Neural crest cell (in vitro differentiated cells): ENCODE measurements around the gene SHROOM2. TPM values are rescaled to one million over a fixed set of nuclear protein-coding genes. Genes with fewer than 3 reads are reported as not detected.
A peak's percentile ranks its signal among the peaks of the same experiment; 100 is the strongest.

ENCODE experiments used
- DNase-seq: peaks from one replicate; pipeline ENCODE4 v3.0.0; 2021; ENCODE audit warnings: low read depth, mixed read lengths, low spot score
- H3K27ac Mint-ChIP-seq: one replicate; pipeline ENCODE4 v1.8.0; 2021; ENCODE audit warnings: mild to moderate bottlenecking, mixed read lengths; ENCODE audit not compliant: unreplicated experiment
- H3K27me3 Mint-ChIP-seq: 2 replicates; pipeline ENCODE4 v1.8.0; 2021; ENCODE audit warnings: low read depth, mild to moderate bottlenecking, mixed read lengths
- H3K36me3 Mint-ChIP-seq: 2 replicates; pipeline ENCODE4 v1.8.0; 2021; ENCODE audit warnings: low read depth, mild to moderate bottlenecking, mixed read lengths
- H3K4me1 Mint-ChIP-seq: 2 replicates; pipeline ENCODE4 v1.8.0; 2021; ENCODE audit warnings: mixed read lengths
- H3K4me3 Mint-ChIP-seq: one replicate; pipeline ENCODE4 v1.8.0; 2021; ENCODE audit warnings: mild to moderate bottlenecking, mixed read lengths
- H3K9me3 Mint-ChIP-seq: 2 replicates; pipeline ENCODE4 v1.8.0; 2021; ENCODE audit warnings: mixed read lengths
- CTCF ChIP-seq: fragments of 200-600 bp; sonication (generic); conservative IDR thresholded peaks from 2 replicates; pipeline ENCODE4 v1.5.0; 2021; ENCODE audit warnings: antibody characterized with exemption, mild to moderate bottlenecking
- long read RNA-seq: library from polyadenylated mRNA; unstranded; transcript quantifications from one replicate; pipeline ENCODE4 v2.0.0, GENCODE V29; 2020
- total RNA-seq: library from RNA; stranded (reverse); gene quantifications from 2 replicates; pipeline ENCODE4 v1.2.1, GENCODE V29; 2021

Gene SHROOM2, protein sequence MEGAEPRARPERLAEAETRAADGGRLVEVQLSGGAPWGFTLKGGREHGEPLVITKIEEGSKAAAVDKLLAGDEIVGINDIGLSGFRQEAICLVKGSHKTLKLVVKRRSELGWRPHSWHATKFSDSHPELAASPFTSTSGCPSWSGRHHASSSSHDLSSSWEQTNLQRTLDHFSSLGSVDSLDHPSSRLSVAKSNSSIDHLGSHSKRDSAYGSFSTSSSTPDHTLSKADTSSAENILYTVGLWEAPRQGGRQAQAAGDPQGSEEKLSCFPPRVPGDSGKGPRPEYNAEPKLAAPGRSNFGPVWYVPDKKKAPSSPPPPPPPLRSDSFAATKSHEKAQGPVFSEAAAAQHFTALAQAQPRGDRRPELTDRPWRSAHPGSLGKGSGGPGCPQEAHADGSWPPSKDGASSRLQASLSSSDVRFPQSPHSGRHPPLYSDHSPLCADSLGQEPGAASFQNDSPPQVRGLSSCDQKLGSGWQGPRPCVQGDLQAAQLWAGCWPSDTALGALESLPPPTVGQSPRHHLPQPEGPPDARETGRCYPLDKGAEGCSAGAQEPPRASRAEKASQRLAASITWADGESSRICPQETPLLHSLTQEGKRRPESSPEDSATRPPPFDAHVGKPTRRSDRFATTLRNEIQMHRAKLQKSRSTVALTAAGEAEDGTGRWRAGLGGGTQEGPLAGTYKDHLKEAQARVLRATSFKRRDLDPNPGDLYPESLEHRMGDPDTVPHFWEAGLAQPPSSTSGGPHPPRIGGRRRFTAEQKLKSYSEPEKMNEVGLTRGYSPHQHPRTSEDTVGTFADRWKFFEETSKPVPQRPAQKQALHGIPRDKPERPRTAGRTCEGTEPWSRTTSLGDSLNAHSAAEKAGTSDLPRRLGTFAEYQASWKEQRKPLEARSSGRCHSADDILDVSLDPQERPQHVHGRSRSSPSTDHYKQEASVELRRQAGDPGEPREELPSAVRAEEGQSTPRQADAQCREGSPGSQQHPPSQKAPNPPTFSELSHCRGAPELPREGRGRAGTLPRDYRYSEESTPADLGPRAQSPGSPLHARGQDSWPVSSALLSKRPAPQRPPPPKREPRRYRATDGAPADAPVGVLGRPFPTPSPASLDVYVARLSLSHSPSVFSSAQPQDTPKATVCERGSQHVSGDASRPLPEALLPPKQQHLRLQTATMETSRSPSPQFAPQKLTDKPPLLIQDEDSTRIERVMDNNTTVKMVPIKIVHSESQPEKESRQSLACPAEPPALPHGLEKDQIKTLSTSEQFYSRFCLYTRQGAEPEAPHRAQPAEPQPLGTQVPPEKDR (N-terminal part only)
- total RNA-seq = 10.3 and 11.1 TPM in 2 replicates
- long read RNA-seq, partial matches to known transcripts = 1 of 1 reads
- long read RNA-seq, other reads (novel, unspliced or antisense) = 0 of 1 reads

- peak; percentile 29 for DNase-seq
- Mint-ChIP-seq H3K4me1 (peaks cover 20% of the 10 kb centered on the region), H3K27me3 (peaks cover 46% of the 10 kb centered on the region), H3K36me3 (peaks cover 2% of the 10 kb centered on the region), H3K27ac (no peak within 1 kb of the TSS), H3K9me3 (peaks cover 5% of the 10 kb centered on the region), H3K4me3 (peak within 1 kb of the TSS; percentile 87)
- no peak for TF ChIP-seq CTCF
Measured at GRCh38 chrX:9785944-9786797, at the start of gene SHROOM2. Gene SHROOM2 (plus strand): TSS chrX:9786429. CDS start chrX:9786546, 117 bp downstream.

GRCh38 chrX:9737363-9737762, 48.9 kb upstream of the SHROOM2 start:
- Mint-ChIP-seq H3K27me3 (no peaks in the 10 kb centered on the region), H3K36me3 (peaks cover 7% of the 10 kb centered on the region), H3K9me3 (peaks cover 9% of the 10 kb centered on the region), H3K4me3 (no peak overlapping the region), H3K4me1 (no peaks in the 10 kb centered on the region), H3K27ac (no peak overlapping the region)
- no peak for TF ChIP-seq CTCF
- no peak for DNase-seq

- H3K4me3 Mint-ChIP-seq = no peak overlapping the region
- no peak for DNase-seq
- H3K27ac Mint-ChIP-seq = no peak overlapping the region
- TF ChIP-seq CTCF = no peak
- no peaks in the 10 kb centered on the region for H3K27me3 Mint-ChIP-seq
- H3K9me3 Mint-ChIP-seq = peaks cover 9% of the 10 kb centered on the region
- H3K36me3 Mint-ChIP-seq = peaks cover 7% of the 10 kb centered on the region
- H3K4me1 Mint-ChIP-seq = no peaks in the 10 kb centered on the region
Measured at GRCh38 chrX:9738151-9738550, 48.1 kb upstream of the SHROOM2 start.

DNA sequence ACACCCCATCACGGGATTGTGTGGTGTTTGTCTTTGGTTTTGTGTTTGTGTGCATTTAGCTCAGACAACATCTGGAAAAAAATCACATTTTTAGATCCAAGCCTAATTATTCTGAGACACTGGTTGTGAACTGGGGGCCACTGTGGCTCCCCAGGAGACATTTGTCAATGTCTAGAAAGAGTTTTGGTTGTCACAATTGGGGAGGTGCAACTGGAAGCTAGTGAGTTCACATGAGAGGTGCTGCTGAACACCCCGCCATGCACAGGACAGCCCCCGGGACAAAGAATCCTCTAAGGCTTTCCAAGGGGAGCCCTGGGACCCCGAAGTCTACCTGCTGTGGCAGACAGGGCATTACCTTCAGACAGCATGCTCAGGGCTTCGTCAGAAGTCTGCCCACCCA, 47.1 kb upstream of the SHROOM2 start:
- H3K27me3 Mint-ChIP-seq = no peaks in the 10 kb centered on the region
- peaks cover 10% of the 10 kb centered on the region for H3K36me3 Mint-ChIP-seq
- H3K27ac Mint-ChIP-seq = no peak overlapping the region
- H3K4me3 Mint-ChIP-seq = no peak overlapping the region
- no peak for DNase-seq
- H3K9me3 Mint-ChIP-seq = peaks cover 9% of the 10 kb centered on the region
- H3K4me1 Mint-ChIP-seq = no peaks in the 10 kb centered on the region
- no peak for TF ChIP-seq CTCF
